ENCODE measurements around the gene OR2M4.
A peak's percentile ranks its signal among the peaks of the same experiment; 100 is the strongest.
"Not testable (repeated sequence)": the region's sequence is repeated elsewhere in the genome, so short reads cannot be mapped to it uniquely, and the experiment has no call there.

OR2M4 gene, protein sequence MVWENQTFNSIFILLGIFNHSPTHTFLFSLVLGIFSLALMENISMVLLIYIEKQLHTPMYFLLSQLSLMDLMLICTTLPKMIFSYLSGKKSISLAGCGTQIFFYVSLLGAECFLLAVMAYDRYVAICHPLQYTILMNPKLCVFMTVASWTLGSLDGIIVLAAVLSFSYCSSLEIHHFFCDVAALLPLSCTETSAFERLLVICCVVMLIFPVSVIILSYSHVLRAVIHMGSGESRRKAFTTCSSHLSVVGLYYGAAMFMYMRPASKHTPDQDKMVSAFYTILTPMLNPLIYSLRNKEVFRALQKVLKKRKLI

DNA sequence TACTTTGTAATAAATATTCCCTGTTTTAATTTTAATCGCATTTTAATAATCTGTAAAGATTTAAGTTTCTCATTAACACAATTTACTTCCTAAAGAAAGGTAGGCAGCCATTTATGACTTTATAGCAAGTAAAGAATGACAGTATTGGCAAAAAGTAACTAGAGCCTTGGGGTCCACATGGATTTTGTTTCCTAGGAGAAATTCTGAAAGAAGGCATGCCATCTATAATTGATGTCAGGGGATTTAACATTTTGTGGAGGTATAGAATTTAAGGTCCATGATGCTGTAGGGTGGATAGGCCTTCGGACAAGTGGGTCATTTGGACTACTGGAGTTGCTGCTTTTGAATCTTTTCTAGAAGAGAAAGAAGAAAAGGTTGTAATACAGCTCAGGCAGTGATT lies at the start of gene OR2M4:
Gene OR2M4, plus strand, starts transcription at position 301 of the 400 bp plus-strand sequence. CDS start 7,512 bp downstream, outside the sequence.
- no peak for DNase-seq

GRCh38 chr1:248183996-248184395 lies 47.2 kb upstream of the OR2M4 start:
- DNase-seq = no peak

DNA sequence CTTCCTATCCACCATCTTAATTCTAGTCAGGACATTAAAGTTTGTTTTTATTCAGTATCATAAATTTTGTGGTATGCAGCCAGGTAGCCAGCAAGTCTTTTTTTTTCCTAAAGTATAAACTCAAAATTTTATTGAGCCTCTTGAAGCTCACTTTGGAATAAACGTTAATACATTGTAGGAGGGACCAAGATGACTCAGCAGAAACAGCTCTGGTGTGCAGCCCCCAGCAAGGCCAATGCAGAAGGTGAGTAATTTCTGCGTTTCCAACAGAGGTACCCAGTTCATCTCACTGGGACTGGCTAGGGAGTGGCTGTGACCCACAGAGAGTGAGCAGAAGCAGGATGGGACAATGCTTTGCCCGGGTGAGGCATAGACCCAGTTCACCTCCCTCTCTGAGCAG lies 43.9 kb upstream of the OR2M4 start:
- no peak for DNase-seq

DNA sequence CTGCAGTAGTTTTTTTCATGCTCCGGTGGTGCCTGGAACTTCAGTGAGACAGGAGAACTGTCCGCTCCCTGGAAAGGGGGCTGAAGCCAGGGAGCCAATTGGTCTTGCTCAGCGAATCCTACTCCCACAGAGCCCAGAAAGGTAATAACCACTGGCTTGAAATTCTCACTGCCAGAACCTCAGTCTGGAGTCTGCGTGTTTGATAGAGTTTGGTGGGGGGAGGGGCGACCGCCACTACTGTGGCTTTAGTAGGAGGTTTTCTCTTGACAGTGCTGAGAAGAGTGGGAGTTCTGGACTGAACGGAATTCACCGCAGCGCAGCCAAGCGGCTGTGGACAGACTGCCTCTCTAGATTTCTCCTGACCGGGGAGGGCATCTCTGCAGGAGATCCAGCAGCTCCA lies 42.2 kb upstream of the OR2M4 start:
- DNase-seq = no peak

DNA sequence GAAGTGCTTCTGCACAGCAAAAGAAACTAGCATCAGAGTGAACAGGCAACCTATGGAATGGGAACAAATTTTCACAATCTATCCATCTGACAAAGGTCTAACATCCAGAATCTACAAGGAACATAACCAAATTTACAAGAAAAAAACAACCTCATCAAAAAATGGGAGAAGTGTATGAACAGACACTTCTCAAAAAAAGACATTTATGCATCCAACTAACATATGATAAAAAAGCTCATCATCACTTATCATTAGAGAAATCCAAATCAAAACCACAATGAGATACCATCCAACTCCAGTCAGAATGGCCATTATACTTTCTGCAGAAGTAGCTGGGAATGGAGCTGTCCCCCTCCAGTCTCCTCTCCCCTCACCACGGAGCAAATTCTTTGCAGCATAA lies 37.1 kb upstream of the OR2M4 start:
- no peak for DNase-seq

DNA sequence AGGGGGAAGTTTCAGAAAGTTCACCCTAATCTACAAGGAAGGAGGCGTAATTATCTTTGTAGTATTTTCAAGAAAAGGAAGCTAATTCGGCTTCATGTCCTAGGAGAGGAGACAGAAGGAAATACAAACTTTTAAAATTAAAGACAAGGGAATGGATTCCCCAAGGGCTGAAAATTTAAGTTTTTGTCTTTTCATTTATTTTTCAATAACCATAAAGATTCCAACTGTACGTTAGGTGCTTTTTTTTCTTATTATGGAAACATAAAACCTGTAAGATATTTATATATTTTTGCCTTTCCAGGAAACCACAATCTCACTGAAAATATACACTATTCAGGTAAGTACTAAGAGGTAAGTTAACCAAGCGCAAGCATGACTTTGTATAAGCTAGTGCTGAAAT lies 34.3 kb upstream of the OR2M4 start, which contains the start of gene OR2M3:
Gene OR2M3, plus strand, starts transcription at position 301 of the 400 bp plus-strand sequence. CDS start 5,803 bp downstream, outside the sequence.
- no peak for DNase-seq

- DNase-seq = no peak
Observed at GRCh38 chr1:248215880-248216279, 15.3 kb upstream of the OR2M4 start.

DNA sequence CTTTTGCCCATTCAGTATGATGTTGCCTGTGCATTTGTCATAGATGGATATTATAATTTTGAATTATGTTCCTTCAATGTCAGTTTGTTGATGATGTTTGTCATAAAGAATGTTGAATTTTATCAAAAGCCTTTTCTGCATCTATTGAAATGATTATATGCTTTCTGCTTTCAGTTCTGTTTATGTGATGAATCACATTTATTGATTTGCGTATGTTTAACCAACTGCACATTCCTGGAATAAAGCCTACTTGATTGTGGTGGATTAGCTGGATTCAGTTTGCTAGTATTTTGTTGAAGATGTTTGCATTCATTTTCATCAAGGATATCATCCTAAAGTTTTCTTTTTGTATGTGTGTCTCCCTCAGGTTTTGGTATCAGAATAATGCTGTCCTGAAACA lies 5.7 kb upstream of the OR2M4 start:
- DNase-seq = no peak

DNA sequence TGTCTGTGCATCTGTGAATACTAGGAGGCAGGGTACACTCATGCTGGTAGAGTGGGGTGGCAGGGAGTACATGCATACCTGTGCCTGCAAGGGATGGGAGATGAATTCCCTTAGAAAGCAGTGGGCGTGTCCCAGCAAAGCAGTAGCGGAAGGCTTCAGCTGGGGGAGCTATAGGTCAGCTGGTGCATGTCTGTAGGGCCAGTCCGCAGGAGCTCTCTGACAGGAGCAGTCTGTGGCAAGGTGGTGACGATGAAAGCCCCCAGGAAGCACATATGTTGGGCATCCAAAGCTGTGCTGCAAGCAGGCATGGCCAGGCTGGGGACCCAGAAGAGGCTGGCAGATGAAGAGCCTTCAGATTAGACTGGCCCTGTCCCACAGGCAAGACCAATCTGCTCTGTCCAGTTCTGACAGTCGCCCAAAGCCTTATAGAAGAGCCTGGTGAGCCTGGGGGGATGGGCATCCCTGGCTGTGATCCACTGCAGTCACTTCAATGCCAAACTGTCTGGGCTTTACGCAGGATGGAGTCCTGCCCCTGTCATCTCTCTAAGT lies 1.8 kb upstream of the OR2M4 start:
- DNase-seq = no peak

- DNase-seq = no peak
Observed at GRCh38 chr1:248239478-248239877, 8.3 kb downstream of the OR2M4 start.

- DNase-seq = peak; percentile 49
Observed at GRCh38 chr1:248243204-248243603, 12.0 kb downstream of the OR2M4 start.

GRCh38 chr1:248259309-248259708 lies 28.1 kb downstream of the OR2M4 start:
- DNase-seq = not testable (repeated sequence)

- no peak for DNase-seq
Observed at GRCh38 chr1:248268178-248268577, 37.0 kb downstream of the OR2M4 start.

GRCh38 chr1:248273225-248273624 lies 42.0 kb downstream of the OR2M4 start:
- DNase-seq = not testable (repeated sequence)

GRCh38 chr1:248277876-248278275 lies 46.7 kb downstream of the OR2M4 start, which contains the start of gene OR2T33:
Gene OR2T33, minus strand, starts transcription at chr1:248277976. Its CDS starts 4,162 bp downstream, at chr1:248273814.
- no peak for DNase-seq

GRCh38 chr1:248288391-248288790 lies 57.2 kb downstream of the OR2M4 start:
- DNase-seq = no peak

All from activated CD8-positive, alpha-beta memory T cell treated with anti-CD3 and anti-CD28 coated beads, Interleukin-2, amount 50 U/mL, for 48 hours (primary cell).